ENCODE measurements around the gene TRAF3IP1.

The TRAF3IP1 gene

DNA sequence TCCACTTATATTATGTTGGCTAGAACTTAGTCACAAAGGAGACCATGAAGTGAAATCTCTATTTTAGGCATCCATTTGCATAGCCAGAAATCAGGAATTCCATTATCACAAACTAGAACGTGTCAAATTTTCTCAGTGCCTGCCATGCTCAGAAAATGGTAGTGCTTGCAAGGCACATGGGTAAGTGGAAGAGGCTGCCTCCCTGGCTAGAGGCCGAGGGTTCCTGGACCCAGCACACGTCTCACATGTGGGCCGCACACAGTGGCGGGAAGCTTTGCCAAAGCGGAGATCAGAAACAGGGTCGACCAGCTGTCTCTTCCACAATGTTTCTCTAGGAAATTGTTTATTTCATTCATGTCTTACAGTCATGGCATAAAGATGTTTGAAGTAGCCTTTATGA, 42.3 kb downstream of the TRAF3IP1 start:
- no peak for TF ChIP-seq SIN3A (IDR thresholded peaks at IDR 0.05; ENCODE audit: borderline replicate concordance, insufficient read depth, low read length)
- TF ChIP-seq FOXP2 (optimal IDR thresholded peaks at IDR 0.05; ENCODE audit: borderline replicate concordance, extremely low read depth, extremely low read length, insufficient read depth), result no peak
- TF ChIP-seq, protein P1, sequence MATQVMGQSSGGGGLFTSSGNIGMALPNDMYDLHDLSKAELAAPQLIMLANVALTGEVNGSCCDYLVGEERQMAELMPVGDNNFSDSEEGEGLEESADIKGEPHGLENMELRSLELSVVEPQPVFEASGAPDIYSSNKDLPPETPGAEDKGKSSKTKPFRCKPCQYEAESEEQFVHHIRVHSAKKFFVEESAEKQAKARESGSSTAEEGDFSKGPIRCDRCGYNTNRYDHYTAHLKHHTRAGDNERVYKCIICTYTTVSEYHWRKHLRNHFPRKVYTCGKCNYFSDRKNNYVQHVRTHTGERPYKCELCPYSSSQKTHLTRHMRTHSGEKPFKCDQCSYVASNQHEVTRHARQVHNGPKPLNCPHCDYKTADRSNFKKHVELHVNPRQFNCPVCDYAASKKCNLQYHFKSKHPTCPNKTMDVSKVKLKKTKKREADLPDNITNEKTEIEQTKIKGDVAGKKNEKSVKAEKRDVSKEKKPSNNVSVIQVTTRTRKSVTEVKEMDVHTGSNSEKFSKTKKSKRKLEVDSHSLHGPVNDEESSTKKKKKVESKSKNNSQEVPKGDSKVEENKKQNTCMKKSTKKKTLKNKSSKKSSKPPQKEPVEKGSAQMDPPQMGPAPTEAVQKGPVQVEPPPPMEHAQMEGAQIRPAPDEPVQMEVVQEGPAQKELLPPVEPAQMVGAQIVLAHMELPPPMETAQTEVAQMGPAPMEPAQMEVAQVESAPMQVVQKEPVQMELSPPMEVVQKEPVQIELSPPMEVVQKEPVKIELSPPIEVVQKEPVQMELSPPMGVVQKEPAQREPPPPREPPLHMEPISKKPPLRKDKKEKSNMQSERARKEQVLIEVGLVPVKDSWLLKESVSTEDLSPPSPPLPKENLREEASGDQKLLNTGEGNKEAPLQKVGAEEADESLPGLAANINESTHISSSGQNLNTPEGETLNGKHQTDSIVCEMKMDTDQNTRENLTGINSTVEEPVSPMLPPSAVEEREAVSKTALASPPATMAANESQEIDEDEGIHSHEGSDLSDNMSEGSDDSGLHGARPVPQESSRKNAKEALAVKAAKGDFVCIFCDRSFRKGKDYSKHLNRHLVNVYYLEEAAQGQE (IDR thresholded peaks at IDR 0.05; ENCODE audit: insufficient read depth in 1 of 2, low read depth in 2 of 2, low read length in 2 of 2), result no peak
- TF ChIP-seq TAF1 (IDR thresholded peaks at IDR 0.05; ENCODE audit: borderline replicate concordance, insufficient read depth, low read length), result no peak
- no peak for TF ChIP-seq POLR2AphosphoS5 (IDR thresholded peaks at IDR 0.05; ENCODE audit: low read depth, low read length)

DNA sequence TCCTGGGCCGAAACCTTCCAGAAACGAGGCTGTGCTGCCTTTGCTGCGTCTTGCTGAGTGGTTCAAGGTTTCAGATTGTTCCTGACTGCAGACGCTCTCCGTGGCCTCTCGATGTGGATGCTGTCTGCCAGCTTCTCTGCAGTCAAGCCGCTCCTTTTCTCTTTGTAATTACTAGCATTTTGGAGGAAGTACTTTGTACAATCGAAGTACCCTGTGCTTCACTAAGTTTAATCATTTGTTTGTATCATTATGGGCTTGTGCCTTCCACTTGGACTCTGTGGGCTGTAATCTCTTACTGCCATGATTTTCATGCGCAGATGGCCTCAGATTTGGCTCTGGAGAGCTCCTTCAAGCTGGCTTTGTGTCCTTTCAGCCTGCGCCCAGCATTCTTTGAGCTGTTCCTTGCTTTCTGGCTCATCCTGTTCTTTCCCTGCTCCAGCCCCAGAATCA, 49.3 kb downstream of the TRAF3IP1 start:
- TF ChIP-seq, protein P1 (IDR thresholded peaks at IDR 0.05; ENCODE audit: insufficient read depth in 1 of 2, low read depth in 2 of 2, low read length in 2 of 2), result no peak
- TF ChIP-seq SIN3A (IDR thresholded peaks at IDR 0.05; ENCODE audit: borderline replicate concordance, insufficient read depth, low read length), result no peak
- no peak for TF ChIP-seq FOXP2 (optimal IDR thresholded peaks at IDR 0.05; ENCODE audit: borderline replicate concordance, extremely low read depth, extremely low read length, insufficient read depth)
- no peak for TF ChIP-seq TAF1 (IDR thresholded peaks at IDR 0.05; ENCODE audit: borderline replicate concordance, insufficient read depth, low read length)
- TF ChIP-seq POLR2AphosphoS5 (IDR thresholded peaks at IDR 0.05; ENCODE audit: low read depth, low read length), result no peak

DNA sequence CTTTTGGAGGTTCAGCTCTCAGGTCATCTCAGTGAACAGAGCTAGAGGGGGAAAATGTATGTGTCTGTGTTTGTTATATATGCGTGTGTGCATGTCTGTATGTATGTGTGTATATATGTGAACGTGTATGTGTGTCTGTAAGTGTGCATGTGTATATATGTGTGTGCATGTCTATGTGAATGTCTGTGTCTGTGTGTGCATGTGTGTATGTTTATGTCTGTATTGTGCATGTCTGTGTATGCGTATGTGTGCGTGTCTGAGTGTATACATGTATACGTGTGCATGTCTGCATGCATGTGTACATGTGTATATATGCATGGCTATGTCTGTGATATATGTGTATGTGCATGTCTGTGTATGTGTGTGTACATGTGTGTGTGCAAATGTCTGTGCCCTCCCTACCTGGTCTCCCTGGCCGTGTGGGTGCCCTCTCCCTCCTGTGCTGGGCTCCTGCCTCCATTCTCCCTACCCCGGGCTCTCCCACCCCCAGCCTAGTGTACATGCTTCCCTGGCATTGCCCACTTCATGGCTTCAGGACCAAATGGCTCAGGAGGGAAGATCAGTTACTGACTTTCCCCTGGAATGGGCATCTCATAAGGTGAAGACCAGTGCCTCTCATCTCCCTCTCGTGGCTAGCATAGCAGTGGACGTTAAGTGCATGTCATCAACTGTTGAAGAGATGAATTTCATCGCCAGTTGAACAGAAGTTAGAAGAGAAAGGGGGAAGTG, 49.9 kb downstream of the TRAF3IP1 start:
- TF ChIP-seq, protein P1 (IDR thresholded peaks at IDR 0.05; ENCODE audit: insufficient read depth in 1 of 2, low read depth in 2 of 2, low read length in 2 of 2), result no peak
- TF ChIP-seq POLR2AphosphoS5 (IDR thresholded peaks at IDR 0.05; ENCODE audit: low read depth, low read length), result no peak
- TF ChIP-seq FOXP2 (optimal IDR thresholded peaks at IDR 0.05; ENCODE audit: borderline replicate concordance, extremely low read depth, extremely low read length, insufficient read depth), result no peak
- no peak for TF ChIP-seq SIN3A (IDR thresholded peaks at IDR 0.05; ENCODE audit: borderline replicate concordance, insufficient read depth, low read length)
- TF ChIP-seq TAF1 (IDR thresholded peaks at IDR 0.05; ENCODE audit: borderline replicate concordance, insufficient read depth, low read length), result no peak

DNA sequence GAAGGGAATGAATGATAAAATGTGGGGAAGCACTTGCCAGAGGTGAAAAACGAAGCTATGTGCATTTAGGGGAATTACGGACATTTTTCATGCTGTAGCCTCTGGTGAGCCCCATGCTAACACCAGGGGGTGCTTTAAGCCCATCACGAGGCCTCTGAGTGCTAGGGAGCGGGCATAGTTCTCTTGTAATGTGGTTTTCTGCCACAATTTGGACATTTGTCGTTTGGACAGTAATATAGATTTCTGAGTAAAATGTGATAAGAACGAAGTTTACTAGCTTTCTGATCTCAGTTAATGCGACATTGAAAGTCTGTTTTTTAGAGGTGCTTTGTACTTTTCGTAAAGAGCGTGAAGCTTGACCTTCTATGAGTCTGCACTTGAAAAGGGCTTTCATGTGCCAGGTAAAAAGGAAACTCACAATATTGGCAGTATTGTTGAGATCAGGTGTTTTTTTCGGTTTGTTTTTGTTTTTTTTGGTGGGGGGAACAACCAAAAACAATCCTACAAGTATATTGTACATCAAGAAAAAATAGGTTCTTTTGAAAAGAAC, 50.6 kb downstream of the TRAF3IP1 start:
- TF ChIP-seq POLR2AphosphoS5 (IDR thresholded peaks at IDR 0.05; ENCODE audit: low read depth, low read length), result no peak

DNA sequence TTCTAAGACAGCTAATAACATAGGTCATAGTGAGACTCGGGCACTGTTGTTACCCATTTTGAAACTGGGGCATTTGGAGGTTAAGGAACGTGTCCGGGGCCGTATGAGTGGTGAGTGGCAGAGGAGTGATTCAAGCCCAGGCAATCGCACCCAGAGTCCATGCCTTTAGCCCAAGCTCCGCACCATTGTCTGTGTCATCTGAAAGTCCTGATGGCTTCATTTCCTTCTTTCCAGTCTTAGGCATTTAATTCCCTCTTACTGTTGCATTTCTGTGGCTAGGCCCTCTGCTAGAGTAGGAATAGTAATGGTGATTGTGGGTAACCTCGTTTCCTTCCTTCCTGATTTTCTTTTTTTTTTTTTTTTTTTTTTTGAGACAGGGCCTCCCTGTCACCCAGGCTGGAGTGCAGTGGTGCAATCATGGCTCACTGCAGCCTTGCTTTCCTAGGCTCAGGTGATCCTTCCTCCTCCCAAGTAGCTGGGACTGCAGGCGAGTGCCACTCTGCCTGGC, 56.6 kb downstream of the TRAF3IP1 start:
- TF ChIP-seq SIN3A (IDR thresholded peaks at IDR 0.05; ENCODE audit: borderline replicate concordance, insufficient read depth, low read length) (no peak), TAF1 (IDR thresholded peaks at IDR 0.05; ENCODE audit: borderline replicate concordance, insufficient read depth, low read length) (no peak), FOXP2 (optimal IDR thresholded peaks at IDR 0.05; ENCODE audit: borderline replicate concordance, extremely low read depth, extremely low read length, insufficient read depth) (no peak), POLR2AphosphoS5 (IDR thresholded peaks at IDR 0.05; ENCODE audit: low read depth, low read length) (no peak)
- TF ChIP-seq, protein P1 (IDR thresholded peaks at IDR 0.05; ENCODE audit: insufficient read depth in 1 of 2, low read depth in 2 of 2, low read length in 2 of 2), result no peak

Data from PFSK-1 (cell line).